ENCODE data around the gene NRIP2. TPM values are rescaled to one million over a fixed set of nuclear protein-coding genes. Genes with fewer than 3 reads are reported as not detected.

NRIP2 gene
- total RNA-seq, 1 experiment from 2014 or later, result not detected

GRCh38 chr12:2785017-2785416, 49.8 kb downstream of the NRIP2 start:
- H3K36me3 ChIP-seq (ENCODE audit: control insufficient read depth, insufficient read depth, low read length), result no peaks in the 10 kb centered on the region
- intact Hi-C loops (cut with micrococcal nuclease; ENCODE audit: unreplicated experiment), result loop anchor here (10.0 kb wide), 1 partner anchor 100 kb away; no protein-coding TSS in a partner anchor
- no peaks in the 10 kb centered on the region for H3K9me3 ChIP-seq (ENCODE audit: control insufficient read depth, insufficient read depth, low read depth, low read length)
- no peak for ATAC-seq
- no peak for DNase-seq (ENCODE audit: low read depth, low spot score)
- ChIA-PET CTCF (interaction anchor here (0.6 kb wide), 1 partner anchor 33 kb away, joined by 3 read pairs; no protein-coding TSS in a partner anchor), POLR2A (interaction anchor here (1.0 kb wide), 1 partner anchor 66 kb away, joined by 3 read pairs; no protein-coding TSS in a partner anchor)
- no peak for TF ChIP-seq SIN3A (IDR thresholded peaks at IDR 0.05; ENCODE audit: borderline replicate concordance, insufficient read depth, low read depth, low read length)
- no peak for TF ChIP-seq TCF7L2 (IDR thresholded peaks at IDR 0.05; ENCODE audit: low read depth, low read length)
- TF ChIP-seq, protein P1, sequence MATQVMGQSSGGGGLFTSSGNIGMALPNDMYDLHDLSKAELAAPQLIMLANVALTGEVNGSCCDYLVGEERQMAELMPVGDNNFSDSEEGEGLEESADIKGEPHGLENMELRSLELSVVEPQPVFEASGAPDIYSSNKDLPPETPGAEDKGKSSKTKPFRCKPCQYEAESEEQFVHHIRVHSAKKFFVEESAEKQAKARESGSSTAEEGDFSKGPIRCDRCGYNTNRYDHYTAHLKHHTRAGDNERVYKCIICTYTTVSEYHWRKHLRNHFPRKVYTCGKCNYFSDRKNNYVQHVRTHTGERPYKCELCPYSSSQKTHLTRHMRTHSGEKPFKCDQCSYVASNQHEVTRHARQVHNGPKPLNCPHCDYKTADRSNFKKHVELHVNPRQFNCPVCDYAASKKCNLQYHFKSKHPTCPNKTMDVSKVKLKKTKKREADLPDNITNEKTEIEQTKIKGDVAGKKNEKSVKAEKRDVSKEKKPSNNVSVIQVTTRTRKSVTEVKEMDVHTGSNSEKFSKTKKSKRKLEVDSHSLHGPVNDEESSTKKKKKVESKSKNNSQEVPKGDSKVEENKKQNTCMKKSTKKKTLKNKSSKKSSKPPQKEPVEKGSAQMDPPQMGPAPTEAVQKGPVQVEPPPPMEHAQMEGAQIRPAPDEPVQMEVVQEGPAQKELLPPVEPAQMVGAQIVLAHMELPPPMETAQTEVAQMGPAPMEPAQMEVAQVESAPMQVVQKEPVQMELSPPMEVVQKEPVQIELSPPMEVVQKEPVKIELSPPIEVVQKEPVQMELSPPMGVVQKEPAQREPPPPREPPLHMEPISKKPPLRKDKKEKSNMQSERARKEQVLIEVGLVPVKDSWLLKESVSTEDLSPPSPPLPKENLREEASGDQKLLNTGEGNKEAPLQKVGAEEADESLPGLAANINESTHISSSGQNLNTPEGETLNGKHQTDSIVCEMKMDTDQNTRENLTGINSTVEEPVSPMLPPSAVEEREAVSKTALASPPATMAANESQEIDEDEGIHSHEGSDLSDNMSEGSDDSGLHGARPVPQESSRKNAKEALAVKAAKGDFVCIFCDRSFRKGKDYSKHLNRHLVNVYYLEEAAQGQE (IDR thresholded peaks at IDR 0.05; ENCODE audit: insufficient read depth in 1 of 2, low read depth in 2 of 2, low read length in 1 of 2), result no peak
- TF ChIP-seq, protein P2, sequence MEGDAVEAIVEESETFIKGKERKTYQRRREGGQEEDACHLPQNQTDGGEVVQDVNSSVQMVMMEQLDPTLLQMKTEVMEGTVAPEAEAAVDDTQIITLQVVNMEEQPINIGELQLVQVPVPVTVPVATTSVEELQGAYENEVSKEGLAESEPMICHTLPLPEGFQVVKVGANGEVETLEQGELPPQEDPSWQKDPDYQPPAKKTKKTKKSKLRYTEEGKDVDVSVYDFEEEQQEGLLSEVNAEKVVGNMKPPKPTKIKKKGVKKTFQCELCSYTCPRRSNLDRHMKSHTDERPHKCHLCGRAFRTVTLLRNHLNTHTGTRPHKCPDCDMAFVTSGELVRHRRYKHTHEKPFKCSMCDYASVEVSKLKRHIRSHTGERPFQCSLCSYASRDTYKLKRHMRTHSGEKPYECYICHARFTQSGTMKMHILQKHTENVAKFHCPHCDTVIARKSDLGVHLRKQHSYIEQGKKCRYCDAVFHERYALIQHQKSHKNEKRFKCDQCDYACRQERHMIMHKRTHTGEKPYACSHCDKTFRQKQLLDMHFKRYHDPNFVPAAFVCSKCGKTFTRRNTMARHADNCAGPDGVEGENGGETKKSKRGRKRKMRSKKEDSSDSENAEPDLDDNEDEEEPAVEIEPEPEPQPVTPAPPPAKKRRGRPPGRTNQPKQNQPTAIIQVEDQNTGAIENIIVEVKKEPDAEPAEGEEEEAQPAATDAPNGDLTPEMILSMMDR (IDR thresholded peaks at IDR 0.05), result no peak
- TF ChIP-seq POLR2AphosphoS5 (IDR thresholded peaks at IDR 0.05; ENCODE audit: low read depth, low read length), result no peak
- BruUV-seq (replicated peaks), result no TSS peak
- H3K27me3 ChIP-seq (ENCODE audit: control insufficient read depth, insufficient read depth, low read length), result peaks cover 6% of the 10 kb centered on the region; the same call in 1 of the 2 replicates
- no peak overlapping the region for H3K27ac ChIP-seq (ENCODE audit: low read length)
- in situ Hi-C loops (cut with HindIII; ENCODE audit: low pct_unique_long_range_greater_than_20kb, low sequenced_read_pairs), result no loop called here
- H3K4me1 ChIP-seq (ENCODE audit: control insufficient read depth, insufficient read depth, low read length), result no peaks in the 10 kb centered on the region
- H3K4me3 ChIP-seq (ENCODE audit: low read depth in 2 of 2, low read length in 2 of 2), result no peak overlapping the region

DNA sequence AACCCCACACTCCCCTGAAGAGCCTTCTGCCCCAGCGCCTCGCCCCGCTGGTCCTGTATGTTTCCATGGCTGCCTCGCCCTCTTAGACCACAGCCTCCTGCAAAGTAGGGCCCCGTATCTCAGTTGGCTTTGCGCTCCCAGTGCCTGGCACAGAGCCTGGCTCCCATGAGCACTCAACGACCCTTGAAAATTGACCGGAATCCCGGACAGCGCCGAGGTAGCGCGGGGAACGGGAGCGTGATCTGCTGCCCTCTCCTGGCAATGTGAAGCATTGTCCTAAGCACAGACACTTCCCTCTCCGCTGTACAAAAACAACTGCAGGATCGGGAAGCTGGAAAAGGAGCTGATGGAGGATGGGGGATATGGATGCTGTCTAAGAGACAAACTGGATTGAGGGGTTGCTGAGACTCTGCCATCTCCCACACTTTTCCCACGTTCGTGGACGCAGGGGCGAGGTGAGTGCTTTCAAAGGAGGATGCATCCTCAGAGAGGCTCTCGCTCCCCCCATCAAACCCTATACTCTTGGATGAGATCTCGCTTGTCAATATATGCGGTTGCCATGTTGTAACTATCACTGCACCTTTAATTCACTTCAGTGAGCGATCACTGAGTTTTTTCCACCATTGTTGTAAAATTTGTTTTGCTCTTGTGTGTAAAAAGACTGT, 50.8 kb downstream of the NRIP2 start:
- no peaks in the 10 kb centered on the region for H3K9me3 ChIP-seq (ENCODE audit: control insufficient read depth, insufficient read depth, low read depth, low read length)
- no peak overlapping the region for H3K27ac ChIP-seq (ENCODE audit: low read length)
- ATAC-seq, result peak; percentile 96
- H3K4me1 ChIP-seq (ENCODE audit: control insufficient read depth, insufficient read depth, low read length), result no peaks in the 10 kb centered on the region
- in situ Hi-C loops (cut with HindIII; ENCODE audit: low pct_unique_long_range_greater_than_20kb, low sequenced_read_pairs) (no loop called here), intact Hi-C loops (cut with micrococcal nuclease; ENCODE audit: unreplicated experiment) (loop anchor here (10.0 kb wide), 1 partner anchor 99 kb away; no protein-coding TSS in a partner anchor)
- peak overlapping the region; percentile 21 to 40 for H3K4me3 ChIP-seq (ENCODE audit: low read depth in 2 of 2, low read length in 2 of 2)
- ChIA-PET CTCF (interaction anchor here (0.5 to 1.9 kb wide), 5 partner anchors 11 to 1064 kb away, joined by 3 to 10 read pairs (median 7); partner anchors contain the start of gene FKBP4), POLR2A (no interaction called here)
- H3K27me3 ChIP-seq (ENCODE audit: control insufficient read depth, insufficient read depth, low read length), result peaks cover 6% of the 10 kb centered on the region; the same call in 1 of the 2 replicates
- no TSS peak for BruUV-seq (replicated peaks)
- DNase-seq (ENCODE audit: low read depth, low spot score), result peak; percentile 45
- TF ChIP-seq, protein P2 (IDR thresholded peaks at IDR 0.05), result peak; percentile 89
- TF ChIP-seq TCF7L2 (IDR thresholded peaks at IDR 0.05; ENCODE audit: low read depth, low read length), result no peak
- TF ChIP-seq, protein P1 (IDR thresholded peaks at IDR 0.05; ENCODE audit: insufficient read depth in 1 of 2, low read depth in 2 of 2, low read length in 1 of 2), result peak in 1 of 2 experiments; percentile 69; a peak in 1 of 4 replicates
- no peaks in the 10 kb centered on the region for H3K36me3 ChIP-seq (ENCODE audit: control insufficient read depth, insufficient read depth, low read length)

Measured in Panc1 (cell line).